Measurements from ENCODE around the gene HS2ST1.

Gene HS2ST1

GRCh38 chr1:87117761-87118368 lies 203.4 kb downstream of the HS2ST1 start:
- DNase-seq: no peak

GRCh38 chr1:87119541-87120140 lies 205.2 kb downstream of the HS2ST1 start:
- no peak for DNase-seq

- no peak for DNase-seq
Measured at GRCh38 chr1:87120779-87121178, 206.3 kb downstream of the HS2ST1 start.

GRCh38 chr1:87121711-87122163 lies 207.3 kb downstream of the HS2ST1 start:
- no peak for DNase-seq

- DNase-seq: no peak
Measured at GRCh38 chr1:87122243-87122642, 207.8 kb downstream of the HS2ST1 start.

GRCh38 chr1:87123610-87124009 lies 209.2 kb downstream of the HS2ST1 start:
- no peak for DNase-seq

- no peak for DNase-seq
Measured at GRCh38 chr1:87126886-87127505, 212.6 kb downstream of the HS2ST1 start.

- DNase-seq: no peak
Measured at GRCh38 chr1:87127581-87127980, 213.1 kb downstream of the HS2ST1 start.

GRCh38 chr1:87129038-87129437 lies 214.6 kb downstream of the HS2ST1 start:
- no peak for DNase-seq

GRCh38 chr1:87129606-87130005 lies 215.2 kb downstream of the HS2ST1 start:
- no peak for DNase-seq

- DNase-seq: no peak
Measured at GRCh38 chr1:87130438-87130837, 216.0 kb downstream of the HS2ST1 start.

- peak in 1 of 2 experiments; percentile 28 for DNase-seq
Measured at GRCh38 chr1:87131809-87132283, 217.4 kb downstream of the HS2ST1 start.

- no peak for DNase-seq
Measured at GRCh38 chr1:87132284-87132870, 217.9 kb downstream of the HS2ST1 start.

GRCh38 chr1:87134061-87134460 lies 219.6 kb downstream of the HS2ST1 start:
- no peak for DNase-seq

- DNase-seq: no peak
Measured at GRCh38 chr1:87134625-87135328, 220.3 kb downstream of the HS2ST1 start.

- DNase-seq: no peak
Measured at GRCh38 chr1:87135329-87135712, 220.9 kb downstream of the HS2ST1 start.

GRCh38 chr1:87136607-87137341 lies 222.3 kb downstream of the HS2ST1 start:
- no peak for DNase-seq

- DNase-seq: no peak
Measured at GRCh38 chr1:87137342-87137739, 222.9 kb downstream of the HS2ST1 start.

- DNase-seq: no peak
Measured at GRCh38 chr1:87140831-87141540, 226.6 kb downstream of the HS2ST1 start.

- no peak for DNase-seq
Measured at GRCh38 chr1:87141556-87141955, 227.1 kb downstream of the HS2ST1 start.

GRCh38 chr1:87143413-87144135 lies 229.1 kb downstream of the HS2ST1 start:
- DNase-seq: no peak

Measured in SW 1271 (cell line).